ENCODE results near the gene SIAH1.
"Not testable (repeated sequence)": the region's sequence is repeated elsewhere in the genome, so short reads cannot be mapped to it uniquely, and the experiment has no call there.

SIAH1 gene

DNA sequence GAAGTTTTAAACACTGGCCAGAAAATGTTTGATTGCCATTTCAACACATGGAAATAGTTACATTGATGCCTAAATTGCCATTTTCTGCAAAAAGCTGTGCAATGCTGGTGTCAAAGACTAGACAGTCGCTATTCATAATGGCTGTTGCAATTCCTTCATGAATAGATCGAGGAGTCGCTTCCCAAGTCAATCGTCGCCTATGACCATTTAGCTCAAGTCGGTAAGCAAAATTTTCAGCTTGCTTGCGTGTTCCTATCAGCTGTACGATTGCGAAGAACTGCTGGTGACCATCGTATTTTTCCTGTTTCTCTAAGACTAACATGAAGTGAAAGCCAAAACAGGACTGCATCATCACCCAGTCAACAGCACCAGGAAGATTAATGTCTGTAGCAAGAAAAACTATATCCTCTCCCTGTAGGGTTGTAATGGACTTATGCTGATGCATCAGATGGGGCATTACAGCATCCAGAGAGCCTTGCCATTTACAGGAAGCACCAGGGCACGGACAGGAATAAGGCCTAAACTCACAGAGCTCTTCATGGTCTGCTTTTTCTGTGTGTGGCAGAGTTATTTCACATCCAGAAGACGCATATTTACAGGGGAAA is 23.6 kb downstream of the SIAH1 start:
- TF ChIP-seq, protein P1, sequence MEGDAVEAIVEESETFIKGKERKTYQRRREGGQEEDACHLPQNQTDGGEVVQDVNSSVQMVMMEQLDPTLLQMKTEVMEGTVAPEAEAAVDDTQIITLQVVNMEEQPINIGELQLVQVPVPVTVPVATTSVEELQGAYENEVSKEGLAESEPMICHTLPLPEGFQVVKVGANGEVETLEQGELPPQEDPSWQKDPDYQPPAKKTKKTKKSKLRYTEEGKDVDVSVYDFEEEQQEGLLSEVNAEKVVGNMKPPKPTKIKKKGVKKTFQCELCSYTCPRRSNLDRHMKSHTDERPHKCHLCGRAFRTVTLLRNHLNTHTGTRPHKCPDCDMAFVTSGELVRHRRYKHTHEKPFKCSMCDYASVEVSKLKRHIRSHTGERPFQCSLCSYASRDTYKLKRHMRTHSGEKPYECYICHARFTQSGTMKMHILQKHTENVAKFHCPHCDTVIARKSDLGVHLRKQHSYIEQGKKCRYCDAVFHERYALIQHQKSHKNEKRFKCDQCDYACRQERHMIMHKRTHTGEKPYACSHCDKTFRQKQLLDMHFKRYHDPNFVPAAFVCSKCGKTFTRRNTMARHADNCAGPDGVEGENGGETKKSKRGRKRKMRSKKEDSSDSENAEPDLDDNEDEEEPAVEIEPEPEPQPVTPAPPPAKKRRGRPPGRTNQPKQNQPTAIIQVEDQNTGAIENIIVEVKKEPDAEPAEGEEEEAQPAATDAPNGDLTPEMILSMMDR (IDR thresholded peaks at IDR 0.05; ENCODE audit: extremely low read depth, missing control alignments), result no peak

DNA sequence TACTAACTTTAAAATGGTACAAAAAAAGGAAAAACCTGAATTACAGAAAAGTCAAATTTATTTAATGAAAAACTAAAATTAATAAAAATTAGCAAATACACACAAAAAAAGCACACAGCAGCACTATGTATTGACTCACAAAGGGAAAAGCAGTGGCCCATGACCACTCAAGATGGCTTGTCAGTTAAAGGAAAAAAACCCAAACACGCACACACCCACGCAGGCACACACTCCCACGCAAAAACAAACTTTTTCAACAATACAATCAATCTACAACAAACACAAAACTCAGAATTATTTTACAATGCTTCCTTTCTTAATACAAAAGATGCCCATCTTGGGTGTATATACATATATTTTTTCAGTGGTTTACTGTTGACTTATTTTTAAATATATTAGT is 24.2 kb downstream of the SIAH1 start:
- TF ChIP-seq, protein P1 (IDR thresholded peaks at IDR 0.05; ENCODE audit: extremely low read depth, missing control alignments), result no peak
- DNase-seq (ENCODE audit: low spot score), result peak; percentile 45

More for the DNA sequence above, 23.6 kb downstream of the SIAH1 start:
- DNase-seq (ENCODE audit: low spot score), result no peak

DNA sequence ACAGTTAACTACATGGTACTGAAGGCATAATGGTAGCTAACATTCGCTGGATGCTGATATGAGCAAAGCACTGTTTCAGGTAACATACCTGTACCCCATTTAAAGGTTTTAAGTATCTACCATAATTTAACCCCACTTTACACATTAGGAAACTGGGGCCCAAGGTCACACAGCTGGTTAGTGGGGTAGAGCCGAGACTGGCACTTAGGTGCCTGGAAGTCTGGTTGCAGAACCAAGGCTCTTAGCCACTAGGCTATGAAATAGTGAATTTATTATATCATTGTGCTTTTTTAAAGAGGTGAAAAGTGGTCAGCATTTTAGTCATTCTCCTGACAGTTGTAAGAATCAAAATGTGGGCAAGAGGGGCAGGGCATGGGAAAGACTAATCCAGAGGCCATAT is 25.2 kb downstream of the SIAH1 start:
- DNase-seq (ENCODE audit: low spot score), result no peak
- TF ChIP-seq, protein P1 (IDR thresholded peaks at IDR 0.05; ENCODE audit: extremely low read depth, missing control alignments), result no peak

DNA sequence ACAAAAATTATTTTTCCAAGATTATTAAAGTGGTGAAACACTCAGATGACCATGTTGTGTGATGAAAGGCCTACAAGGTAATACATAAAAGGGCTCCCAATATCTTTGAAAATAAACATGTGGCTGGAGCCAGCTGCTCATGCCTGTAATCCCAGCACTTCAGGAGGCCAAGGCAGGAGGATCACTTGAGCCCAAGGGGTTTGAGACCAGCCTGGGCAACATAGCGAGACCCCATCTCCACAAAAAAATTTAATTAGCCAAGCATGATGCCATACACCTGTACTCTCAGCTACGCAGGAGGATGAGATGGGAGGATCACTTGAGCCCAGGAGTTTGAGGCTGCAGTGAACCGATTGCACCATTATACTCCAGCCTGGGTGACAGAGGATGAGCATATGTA is 26.8 kb downstream of the SIAH1 start:
- no peak for DNase-seq (ENCODE audit: low spot score)
- TF ChIP-seq, protein P1 (IDR thresholded peaks at IDR 0.05; ENCODE audit: extremely low read depth, missing control alignments), result no peak

DNA sequence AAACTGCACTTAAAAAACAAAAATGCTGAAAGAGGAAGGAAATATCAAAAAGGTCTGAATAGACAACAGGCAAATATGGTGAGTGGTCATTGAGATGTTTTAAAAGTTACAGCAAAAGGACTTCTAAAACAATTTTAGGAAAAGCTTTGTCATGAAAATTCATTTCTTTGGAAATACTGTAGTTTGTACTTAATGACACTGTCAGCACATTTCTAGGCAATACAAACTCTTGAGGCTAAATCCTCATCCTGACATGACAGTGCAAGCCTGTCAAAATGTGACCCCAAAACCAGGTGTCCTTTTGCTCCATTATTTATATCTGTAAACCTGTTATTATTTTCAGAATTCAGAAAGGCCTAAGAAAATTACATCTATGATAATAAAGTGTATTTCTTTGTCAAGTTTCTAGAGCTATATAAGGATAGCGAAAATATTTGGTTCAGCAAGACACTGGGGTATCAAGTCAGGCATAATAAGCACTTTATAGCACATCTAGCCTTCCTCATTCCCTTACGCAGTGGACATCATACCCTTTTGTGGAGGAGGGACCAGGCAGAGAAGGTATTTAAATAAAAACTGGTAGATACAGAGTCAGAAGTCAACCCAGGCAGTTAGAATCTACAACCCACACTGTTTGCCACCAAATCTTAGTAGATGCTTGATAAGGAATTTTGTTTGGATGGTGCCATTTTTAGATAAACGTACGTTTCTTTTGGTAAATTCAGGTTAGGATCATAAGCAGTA is 28.4 kb downstream of the SIAH1 start:
- TF ChIP-seq, protein P1 (IDR thresholded peaks at IDR 0.05; ENCODE audit: extremely low read depth, missing control alignments), result no peak
- no peak for DNase-seq (ENCODE audit: low spot score)

DNA sequence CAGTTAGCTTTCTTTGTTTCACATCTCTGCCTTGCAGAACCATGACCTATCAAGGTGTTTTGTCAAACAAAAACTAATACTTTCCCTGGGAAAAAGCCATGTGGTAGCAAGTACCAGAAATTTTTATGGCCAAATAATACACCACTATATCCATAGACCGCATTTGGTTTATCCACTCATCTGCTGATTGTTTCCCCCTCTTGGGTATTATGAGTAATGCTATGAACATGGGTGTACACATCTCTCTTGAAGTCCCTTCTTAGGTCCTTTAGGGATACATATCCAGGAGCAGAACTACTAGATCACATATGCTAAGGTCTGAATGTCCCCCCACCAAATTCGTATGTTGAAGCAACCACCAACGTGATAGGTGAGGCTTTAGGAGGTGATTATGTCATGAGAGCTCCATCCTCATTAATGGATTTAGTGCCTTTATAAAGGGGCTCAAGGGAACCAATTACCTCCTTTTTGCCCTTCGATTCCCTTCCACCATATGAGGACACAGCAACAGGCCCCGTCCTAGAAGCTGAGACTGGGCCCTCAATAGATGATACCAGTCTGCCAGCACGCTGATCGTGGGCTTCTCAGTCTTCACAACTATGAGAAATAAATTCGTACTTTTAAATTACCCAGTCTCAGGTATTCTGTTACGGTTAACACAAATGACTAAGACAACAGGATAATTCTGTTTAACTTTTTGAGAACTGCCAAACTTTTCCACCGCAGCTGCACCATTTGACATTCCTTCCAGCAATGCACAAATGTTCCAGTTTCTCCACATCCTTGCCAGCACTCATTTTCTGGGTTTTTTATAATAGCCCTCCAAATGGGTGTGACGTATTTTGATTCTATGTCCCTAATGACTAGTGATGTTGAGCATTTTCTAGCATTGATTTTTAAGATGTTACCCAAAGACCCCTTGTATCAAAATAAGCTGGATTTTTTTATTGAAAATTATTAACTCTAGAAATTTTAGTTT is 30.0 kb downstream of the SIAH1 start:
- TF ChIP-seq, protein P1 (IDR thresholded peaks at IDR 0.05; ENCODE audit: extremely low read depth, missing control alignments), result no peak
- no peak for DNase-seq (ENCODE audit: low spot score)

DNA sequence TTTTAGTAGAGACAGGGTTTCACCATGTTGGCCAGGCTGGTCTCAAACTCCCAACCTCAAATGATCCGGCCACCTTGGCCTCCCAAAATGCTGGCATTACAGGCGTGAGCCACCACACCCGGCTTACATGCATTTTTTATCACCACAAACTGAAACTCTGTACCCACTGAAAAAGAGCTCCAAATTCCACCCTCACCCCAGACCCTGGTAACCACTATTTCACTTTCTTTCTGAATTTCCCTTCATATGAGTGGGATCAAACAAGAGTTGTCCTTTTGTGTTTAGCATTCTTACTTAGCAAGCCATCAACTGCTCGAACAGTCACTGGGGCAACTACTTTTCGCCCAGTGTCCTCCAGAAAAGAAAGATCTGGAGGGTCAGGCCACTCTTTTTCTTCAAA is 30.8 kb downstream of the SIAH1 start:
- DNase-seq (ENCODE audit: low spot score), result not testable (repeated sequence)

Measured in GM20000 (cell line).